SJCRH30 (cell line): ENCODE data around the gene ZFYVE28. TPM values are rescaled to one million over a fixed set of nuclear protein-coding genes. Genes with fewer than 3 reads are reported as not detected.

Source experiments
- DNase-seq, 2 experiments: peaks; one replicate each; pipeline ENCODE4 v3.0.0-alpha.2; 2015 to 2020
- H3K27ac ChIP-seq: fragments of 250-450 bp; sonication (Bioruptor Pico); 2 replicates; pipeline ENCODE4 v1.5.1; 2020; ENCODE audit warnings: mild to moderate bottlenecking, moderate library complexity
- H3K27me3 ChIP-seq: fragments of 250-450 bp; sonication (Bioruptor Pico); 2 replicates; pipeline ENCODE4 v1.5.1; 2020; ENCODE audit warnings: mild to moderate bottlenecking, moderate library complexity
- H3K36me3 ChIP-seq: fragments of 250-450 bp; sonication (Bioruptor Pico); 2 replicates; pipeline ENCODE4 v1.5.1; 2020; ENCODE audit warnings: mild to moderate bottlenecking, moderate library complexity
- H3K4me1 ChIP-seq: fragments of 250-450 bp; sonication (Bioruptor Pico); 2 replicates; pipeline ENCODE4 v1.5.1; 2020; ENCODE audit warnings: mild to moderate bottlenecking, moderate library complexity
- H3K4me3 ChIP-seq: fragments of 250-450 bp; sonication (Bioruptor Pico); 2 replicates; pipeline ENCODE4 v1.5.1; 2020; ENCODE audit warnings: mild to moderate bottlenecking, moderate library complexity
- H3K9me3 ChIP-seq: fragments of 250-450 bp; sonication (Bioruptor Pico); replicated peaks from 2 replicates; pipeline ENCODE4 v1.5.1; 2020; ENCODE audit warnings: mild to moderate bottlenecking, moderate library complexity
- total RNA-seq: library from RNA; depleted of rRNA; stranded (reverse); fragments of >200 nt; shearing (Covaris generic); gene quantifications from 2 replicates; pipeline ENCODE4 v1.2.3, GENCODE V29; 2014

Gene ZFYVE28
- total RNA-seq, 1 experiment from 2014 or later, result not detected

DNA sequence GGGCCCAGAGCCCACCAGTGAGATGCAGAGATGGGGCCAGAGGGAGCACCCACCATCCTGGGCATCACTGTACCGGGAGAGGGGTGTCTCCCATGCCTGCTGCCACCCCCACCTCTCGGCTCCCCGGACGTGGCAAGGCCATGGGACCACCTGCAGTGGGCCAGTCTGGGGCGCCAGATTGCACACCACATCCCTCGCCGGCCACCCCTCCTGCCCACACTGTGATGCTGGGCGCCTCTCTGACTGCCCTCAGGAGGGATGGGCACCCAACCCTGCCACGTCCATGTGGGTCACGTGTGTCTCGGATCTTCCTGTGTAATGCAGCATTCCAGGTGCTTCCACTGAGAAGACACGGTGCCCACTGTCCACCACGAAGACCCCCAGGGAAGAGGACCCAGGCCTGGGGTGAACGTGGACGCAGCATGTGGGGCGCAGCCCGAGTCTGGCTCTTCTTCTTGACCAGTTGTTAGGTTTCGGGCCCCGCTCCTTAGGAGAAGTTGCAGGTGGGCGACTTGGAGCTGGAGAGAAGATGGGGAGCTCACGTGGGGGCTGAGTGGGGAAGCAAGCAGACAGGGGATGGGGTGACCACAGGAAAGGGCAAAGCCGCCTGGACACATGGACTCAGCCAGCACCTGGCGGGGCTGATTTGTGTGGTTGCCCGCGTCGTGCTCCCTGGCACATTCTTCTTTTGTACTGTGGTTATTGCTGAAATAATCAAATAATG lies 47.7 kb downstream of the ZFYVE28 start:
- H3K9me3 ChIP-seq, result no peaks in the 10 kb centered on the region
- DNase-seq, result no peak
- H3K36me3 ChIP-seq, result no peaks in the 10 kb centered on the region
- H3K27ac ChIP-seq, result no peak overlapping the region
- no peaks in the 10 kb centered on the region for H3K27me3 ChIP-seq
- H3K4me1 ChIP-seq, result peaks cover 12% of the 10 kb centered on the region
- H3K4me3 ChIP-seq, result no peak overlapping the region

DNA sequence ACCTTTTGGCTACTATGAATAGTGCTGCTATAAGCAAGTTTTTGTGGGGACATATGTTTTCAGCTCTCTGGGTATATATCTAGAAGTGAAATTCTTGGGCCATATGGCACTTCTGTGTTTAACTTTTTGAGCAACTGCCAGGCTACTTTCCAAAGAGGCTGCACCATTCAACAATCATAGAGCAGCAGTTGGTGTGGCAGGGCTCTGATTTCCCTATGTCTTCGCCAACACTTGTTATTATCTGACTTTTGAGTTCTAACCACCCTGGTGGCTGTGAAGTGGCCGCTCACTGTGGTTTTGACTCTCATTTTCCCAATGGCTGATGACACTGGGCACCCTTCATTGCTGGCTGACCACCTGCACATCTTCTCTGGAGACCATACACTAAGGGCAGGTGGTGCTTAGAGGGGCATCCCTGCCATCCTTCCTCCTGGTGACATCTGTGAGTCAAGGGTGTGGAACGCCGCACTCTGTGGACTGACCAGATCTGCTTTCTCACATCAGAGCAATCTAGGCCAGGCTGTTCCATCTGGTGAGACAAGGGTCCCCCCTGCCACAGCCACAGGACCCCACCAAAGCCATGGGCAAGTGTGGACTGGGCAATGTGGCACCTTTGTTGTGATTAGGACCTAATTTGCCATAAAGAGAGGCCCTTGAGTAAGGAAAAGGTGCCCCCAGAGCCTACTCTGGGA lies 49.6 kb downstream of the ZFYVE28 start:
- H3K9me3 ChIP-seq, result no peaks in the 10 kb centered on the region
- no peak overlapping the region for H3K27ac ChIP-seq
- H3K4me3 ChIP-seq, result no peak overlapping the region
- peaks cover 16% of the 10 kb centered on the region for H3K4me1 ChIP-seq
- no peaks in the 10 kb centered on the region for H3K27me3 ChIP-seq
- no peak for DNase-seq
- H3K36me3 ChIP-seq, result no peaks in the 10 kb centered on the region

DNA sequence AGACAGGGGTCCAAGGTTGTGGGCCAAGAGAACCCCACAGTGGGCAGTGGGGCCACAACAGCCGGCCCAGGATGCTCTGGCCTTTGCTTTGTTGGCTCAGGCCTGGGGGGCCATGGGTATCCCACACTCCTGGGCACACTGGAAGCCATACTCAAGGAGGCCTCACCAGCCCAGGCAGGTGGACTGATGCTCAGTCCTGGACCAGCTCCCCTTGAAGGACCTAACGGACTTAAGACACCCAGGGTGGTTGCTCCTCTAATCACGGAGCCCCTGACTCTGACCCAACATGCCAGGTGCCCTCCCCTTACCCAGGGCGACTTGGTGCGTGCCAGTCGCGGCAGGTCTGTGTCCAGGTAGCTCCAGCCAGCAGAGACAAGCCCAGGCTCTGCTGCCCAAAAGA lies 50.8 kb downstream of the ZFYVE28 start:
- DNase-seq, result no peak
- Histone ChIP-seq H3K27ac (no peak overlapping the region), H3K9me3 (no peaks in the 10 kb centered on the region), H3K4me3 (no peak overlapping the region), H3K27me3 (no peaks in the 10 kb centered on the region), H3K4me1 (peaks cover 17% of the 10 kb centered on the region), H3K36me3 (no peaks in the 10 kb centered on the region)

DNA sequence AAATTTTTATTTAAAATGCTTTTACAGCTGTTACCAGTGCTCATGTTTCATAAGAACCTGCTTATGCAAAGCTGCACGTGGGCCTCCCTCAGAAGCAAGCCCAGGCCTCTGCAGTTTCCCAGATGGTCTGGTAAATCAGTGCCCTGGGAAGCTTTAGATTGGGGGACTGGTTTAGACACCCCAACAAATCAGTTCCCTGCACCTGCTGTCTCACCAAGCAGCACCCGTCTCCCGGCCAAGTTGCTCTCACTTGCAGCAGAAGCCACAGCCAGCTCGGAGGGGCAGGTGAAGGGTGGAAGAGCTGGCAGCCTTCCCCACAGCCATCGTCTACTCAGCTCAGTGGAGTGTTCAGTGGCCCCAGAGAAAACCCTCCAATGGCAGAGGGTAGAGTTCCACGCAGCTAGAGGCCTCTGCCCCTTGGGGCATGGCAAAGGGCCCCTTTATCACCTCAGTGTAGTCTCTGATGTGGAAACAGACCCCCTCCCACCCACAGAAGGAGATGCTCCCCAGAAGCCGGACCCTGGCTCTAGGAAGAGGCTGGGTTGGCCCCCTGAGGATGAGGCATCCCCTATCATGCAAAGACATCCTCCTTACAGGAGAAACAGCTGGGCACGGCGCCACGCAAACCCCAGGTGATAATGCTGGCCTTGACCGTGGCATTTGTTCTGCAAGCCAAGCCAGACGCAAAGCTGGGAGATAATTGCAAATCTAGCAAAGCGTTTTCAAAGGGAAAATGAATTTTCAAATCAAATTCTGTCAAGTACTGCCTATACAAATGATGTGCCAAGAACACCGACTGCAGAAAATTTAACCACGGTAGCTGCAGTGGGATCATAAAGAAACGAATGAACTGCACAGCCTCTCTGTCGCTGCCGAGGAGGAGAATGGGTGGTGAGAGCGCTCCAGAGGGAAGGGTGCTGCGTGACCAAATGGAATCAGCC lies 51.9 kb downstream of the ZFYVE28 start:
- Histone ChIP-seq H3K27ac (no peak overlapping the region), H3K36me3 (no peaks in the 10 kb centered on the region), H3K9me3 (no peaks in the 10 kb centered on the region), H3K27me3 (no peaks in the 10 kb centered on the region), H3K4me1 (peaks cover 28% of the 10 kb centered on the region), H3K4me3 (no peak overlapping the region)
- DNase-seq, result peak in 1 of 2 experiments; percentile 47

DNA sequence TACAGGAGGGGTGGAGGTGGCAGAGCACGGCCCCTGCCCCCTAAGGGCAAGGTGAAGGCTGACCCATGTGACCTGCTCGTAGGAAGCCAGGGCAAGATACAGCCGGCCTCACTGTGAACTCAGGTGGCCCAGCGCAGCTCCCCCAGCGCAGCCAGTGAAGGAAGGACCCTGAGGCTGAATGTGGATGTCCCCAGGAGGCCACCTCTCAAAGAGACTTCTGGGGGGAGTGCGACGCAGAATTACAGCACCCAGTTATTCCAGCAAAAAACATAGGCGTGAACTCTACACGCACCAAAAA lies 52.6 kb downstream of the ZFYVE28 start:
- no peak overlapping the region for H3K27ac ChIP-seq
- no peaks in the 10 kb centered on the region for H3K9me3 ChIP-seq
- no peak for DNase-seq
- H3K27me3 ChIP-seq, result no peaks in the 10 kb centered on the region
- H3K36me3 ChIP-seq, result no peaks in the 10 kb centered on the region
- H3K4me3 ChIP-seq, result no peak overlapping the region
- peaks cover 28% of the 10 kb centered on the region for H3K4me1 ChIP-seq

DNA sequence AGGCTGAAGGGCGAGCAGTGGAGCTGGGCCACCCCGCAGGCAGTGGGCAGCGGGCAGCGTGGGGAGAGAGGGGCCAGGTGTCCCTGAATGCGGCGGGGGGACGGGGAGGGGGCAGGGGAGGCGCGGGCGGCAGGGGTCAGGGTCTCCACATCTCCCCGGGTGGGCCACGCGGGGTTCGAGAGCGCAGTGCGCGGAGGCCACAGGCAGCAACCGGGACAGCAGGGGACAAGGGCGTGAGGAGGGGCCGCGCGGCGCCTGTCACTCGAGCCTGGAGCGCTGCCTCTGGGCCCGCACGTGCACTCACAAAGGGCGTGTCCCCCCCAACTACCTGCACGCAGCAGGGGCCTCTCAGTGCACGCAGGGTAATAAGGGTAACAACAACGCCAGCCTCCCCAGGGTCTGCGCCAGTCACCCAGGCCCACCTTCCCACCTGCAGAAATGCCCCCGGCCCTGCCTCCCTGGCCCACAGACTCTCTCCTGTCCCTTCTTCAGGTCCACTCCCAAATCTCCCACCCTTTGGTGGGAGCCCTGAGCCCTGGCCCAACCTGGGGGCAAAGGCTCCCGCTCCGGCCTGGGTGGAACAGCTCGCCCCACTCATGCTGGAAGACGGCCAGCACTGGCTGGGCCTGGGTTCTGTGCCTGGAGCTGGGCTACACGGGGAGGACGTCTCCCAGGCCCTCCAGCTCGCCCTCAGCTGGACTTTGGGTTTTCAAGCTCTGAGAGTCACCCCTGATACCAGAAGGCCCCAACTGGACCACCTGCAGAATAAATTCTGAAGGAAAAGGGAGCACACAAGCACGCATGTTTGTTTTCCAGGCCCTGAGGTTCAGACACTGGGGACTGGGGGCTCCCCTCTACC lies 53.2 kb downstream of the ZFYVE28 start:
- Histone ChIP-seq H3K27ac (no peak overlapping the region), H3K36me3 (no peaks in the 10 kb centered on the region), H3K4me1 (peaks cover 28% of the 10 kb centered on the region), H3K27me3 (peaks cover 4% of the 10 kb centered on the region; the same call in 1 of the 2 replicates), H3K9me3 (no peaks in the 10 kb centered on the region), H3K4me3 (no peak overlapping the region)
- no peak for DNase-seq

DNA sequence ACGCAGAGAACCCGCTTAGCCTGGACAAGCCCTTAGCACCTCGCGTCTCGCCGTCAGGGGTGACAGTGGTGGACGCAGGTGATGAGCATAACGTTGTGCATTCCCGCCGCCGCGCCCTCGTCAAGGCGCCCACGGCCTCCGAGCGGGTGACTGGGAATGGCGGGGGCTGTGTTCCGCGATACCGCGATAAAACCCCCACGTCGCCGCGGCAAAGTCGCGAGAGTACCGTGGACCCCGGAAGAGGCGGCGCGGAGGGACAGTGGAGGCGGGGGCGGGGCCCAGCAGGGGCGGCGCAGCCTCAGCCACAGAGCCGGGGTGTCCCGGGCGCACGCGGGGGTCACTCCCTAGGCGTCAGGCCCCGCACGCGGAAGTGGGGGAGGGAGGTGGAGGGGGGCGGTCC lies 53.8 kb downstream of the ZFYVE28 start:
- H3K27ac ChIP-seq, result no peak overlapping the region
- peaks cover 28% of the 10 kb centered on the region for H3K4me1 ChIP-seq
- H3K4me3 ChIP-seq, result no peak overlapping the region
- H3K36me3 ChIP-seq, result no peaks in the 10 kb centered on the region
- DNase-seq, result no peak
- no peaks in the 10 kb centered on the region for H3K9me3 ChIP-seq
- peaks cover 4% of the 10 kb centered on the region; the same call in 1 of the 2 replicates for H3K27me3 ChIP-seq

DNA sequence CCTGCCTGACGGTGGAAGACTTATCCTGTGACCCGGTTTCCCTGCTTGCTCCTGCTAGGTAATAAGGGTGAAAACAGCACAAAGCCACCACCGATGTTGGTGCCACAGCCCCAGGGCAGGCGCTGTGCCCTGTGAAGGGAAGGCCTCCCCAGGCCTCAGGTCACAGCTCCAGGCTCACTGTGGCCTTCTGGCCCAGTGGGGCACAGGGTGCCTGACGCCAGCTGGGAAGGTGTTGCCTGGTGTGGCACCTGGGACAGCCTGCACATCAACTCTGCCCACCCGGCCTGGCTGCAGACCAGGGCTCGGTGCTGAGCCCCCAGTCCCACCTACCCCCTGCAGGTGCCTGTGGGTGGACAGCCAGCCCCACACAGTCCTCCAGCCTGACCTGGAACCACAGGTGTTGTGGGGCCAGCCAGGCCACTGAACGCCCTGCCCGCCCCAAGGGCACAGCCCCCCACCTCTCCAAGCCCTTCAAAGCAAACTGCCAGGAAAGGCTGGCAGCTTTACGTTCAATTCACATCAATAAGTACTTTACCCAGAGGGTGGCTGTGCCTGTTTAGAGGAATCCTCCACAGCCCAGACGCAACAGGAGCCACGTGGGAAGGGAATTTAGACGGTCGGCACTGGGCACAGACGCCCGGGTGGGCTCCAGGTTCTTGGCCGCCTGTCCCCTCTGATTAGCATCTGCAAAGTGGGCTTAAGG lies 54.3 kb downstream of the ZFYVE28 start:
- Histone ChIP-seq H3K27ac (no peak overlapping the region), H3K27me3 (peaks cover 4% of the 10 kb centered on the region; the same call in 1 of the 2 replicates), H3K4me3 (no peak overlapping the region), H3K4me1 (peaks cover 28% of the 10 kb centered on the region), H3K36me3 (no peaks in the 10 kb centered on the region), H3K9me3 (no peaks in the 10 kb centered on the region)
- no peak for DNase-seq

DNA sequence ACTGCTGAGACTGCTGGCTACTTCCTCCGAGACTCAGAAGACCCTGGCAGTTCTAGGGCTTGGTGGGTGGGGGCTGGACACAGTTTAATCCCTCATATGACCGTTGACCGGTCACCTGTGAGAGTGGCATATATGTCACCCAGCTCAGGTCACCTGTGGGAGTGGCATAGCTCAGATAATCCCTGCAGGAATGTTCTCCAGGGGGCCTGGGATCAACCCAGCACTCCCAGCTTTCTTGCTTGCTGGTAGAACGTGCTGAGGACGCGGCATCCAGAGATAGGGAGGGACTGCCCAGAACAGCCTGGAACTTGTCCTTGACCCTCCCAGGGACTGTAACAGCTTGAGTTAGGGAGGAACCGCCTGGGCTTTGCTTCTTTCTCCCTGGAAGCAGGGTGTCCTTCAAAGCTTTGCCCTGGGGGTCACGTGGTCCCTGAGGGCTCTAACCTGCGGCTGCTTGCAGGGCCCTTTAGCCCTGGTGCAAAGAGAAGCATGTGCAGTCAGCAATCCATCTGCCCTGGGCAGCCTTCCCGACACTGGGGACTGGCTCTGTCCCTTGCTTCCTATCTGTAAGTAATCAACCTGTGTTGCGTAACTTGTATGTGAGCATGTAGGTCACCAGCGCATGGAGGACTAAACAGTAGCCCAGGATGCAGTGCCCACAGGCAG lies 55.3 kb downstream of the ZFYVE28 start:
- Histone ChIP-seq H3K27ac (no peak overlapping the region; the same call in 1 of the 2 replicates), H3K36me3 (no peaks in the 10 kb centered on the region), H3K27me3 (peaks cover 5% of the 10 kb centered on the region; the same call in 1 of the 2 replicates), H3K4me1 (peaks cover 28% of the 10 kb centered on the region), H3K4me3 (no peak overlapping the region), H3K9me3 (no peaks in the 10 kb centered on the region)
- DNase-seq, result no peak

DNA sequence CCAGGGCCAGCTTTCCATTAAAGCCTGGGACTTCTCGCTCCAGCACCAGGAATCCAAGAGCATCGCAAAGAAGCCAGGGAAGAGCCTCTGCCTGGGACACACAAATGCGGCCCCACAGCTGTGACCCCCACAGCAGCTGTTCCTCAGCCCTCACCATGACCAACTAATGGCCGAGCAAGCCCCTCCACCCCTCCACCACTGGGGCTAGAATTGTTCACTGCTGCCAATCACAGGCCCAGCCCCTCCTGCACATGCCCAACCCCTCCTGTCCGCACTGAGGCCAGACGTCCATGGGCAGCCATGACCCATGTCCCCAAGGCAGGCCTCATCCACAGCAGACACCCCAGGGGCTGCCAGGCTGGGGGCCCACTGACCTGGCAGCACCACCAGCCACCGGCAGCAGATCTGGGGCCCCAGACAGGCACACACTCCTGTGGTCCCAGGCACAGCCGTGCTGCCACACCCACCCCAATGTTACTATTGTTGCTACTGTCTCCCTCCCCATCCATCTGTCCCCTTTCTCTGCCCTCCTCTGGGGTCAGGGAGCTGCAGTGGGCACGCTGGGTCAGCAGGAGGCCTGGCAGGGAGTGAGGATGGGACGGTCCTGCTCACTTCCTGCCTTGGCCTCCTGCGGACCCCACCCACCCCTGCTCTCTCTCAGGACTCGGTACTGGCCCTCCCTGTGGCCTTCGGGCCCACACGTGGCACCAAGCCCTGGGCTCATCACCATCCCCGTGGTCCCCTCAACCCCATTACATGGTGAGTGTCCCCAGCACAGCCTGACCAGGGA lies 56.0 kb downstream of the ZFYVE28 start:
- Histone ChIP-seq H3K4me3 (no peak overlapping the region), H3K27ac (peak overlapping the region; percentile 66), H3K36me3 (no peaks in the 10 kb centered on the region), H3K27me3 (peaks cover 8% of the 10 kb centered on the region; the same call in 1 of the 2 replicates), H3K9me3 (no peaks in the 10 kb centered on the region), H3K4me1 (peaks cover 28% of the 10 kb centered on the region)
- peak; percentile 62 to 69 for DNase-seq

DNA sequence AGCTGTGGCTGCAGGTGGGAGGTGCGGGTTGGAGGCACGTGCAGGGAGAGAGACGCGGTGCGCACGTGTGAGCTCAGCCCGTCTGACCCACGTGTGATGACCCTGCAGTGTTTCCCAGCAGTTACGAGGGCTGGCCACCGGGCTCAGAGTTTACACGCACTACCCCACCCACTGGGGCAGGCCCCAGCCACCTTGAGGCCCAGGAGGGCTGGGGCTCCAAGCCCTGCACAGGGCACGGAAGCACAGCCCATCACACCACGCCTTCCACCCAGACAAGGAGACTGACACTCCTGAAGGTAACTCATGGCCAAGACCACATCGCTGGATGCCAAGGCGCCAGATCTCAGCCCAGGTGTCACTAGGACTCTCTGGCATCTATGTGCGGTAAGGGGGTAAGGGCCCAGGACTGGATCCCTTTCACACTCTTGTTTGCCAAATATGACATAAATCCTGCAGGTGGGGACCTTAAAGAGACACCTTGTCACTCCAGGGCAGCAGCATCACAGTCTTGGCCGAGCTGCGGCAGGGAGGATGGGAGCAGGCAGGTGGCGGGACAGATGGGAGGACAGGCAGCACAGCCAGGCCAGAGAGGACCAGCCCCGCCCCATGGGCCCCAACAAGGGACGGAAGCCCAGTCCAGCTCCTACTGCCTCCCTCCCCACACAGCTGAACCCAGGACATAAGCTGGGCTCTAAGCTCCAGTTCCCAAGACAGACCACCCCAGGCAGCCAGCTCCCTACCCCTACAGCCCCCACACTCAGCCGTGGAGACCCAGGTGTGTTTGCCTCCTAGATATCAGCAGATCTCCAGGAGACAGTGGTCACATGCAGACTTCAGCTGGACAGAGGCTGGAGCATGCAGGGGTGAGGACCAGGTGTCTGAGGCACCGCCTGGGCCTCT lies 56.8 kb downstream of the ZFYVE28 start:
- no peaks in the 10 kb centered on the region for H3K36me3 ChIP-seq
- H3K4me3 ChIP-seq, result no peak overlapping the region
- H3K27me3 ChIP-seq, result peaks cover 8% of the 10 kb centered on the region; the same call in 1 of the 2 replicates
- H3K4me1 ChIP-seq, result peaks cover 25% of the 10 kb centered on the region
- no peaks in the 10 kb centered on the region for H3K9me3 ChIP-seq
- DNase-seq, result peak; percentile 46 to 58
- H3K27ac ChIP-seq, result peak overlapping the region; percentile 66

DNA sequence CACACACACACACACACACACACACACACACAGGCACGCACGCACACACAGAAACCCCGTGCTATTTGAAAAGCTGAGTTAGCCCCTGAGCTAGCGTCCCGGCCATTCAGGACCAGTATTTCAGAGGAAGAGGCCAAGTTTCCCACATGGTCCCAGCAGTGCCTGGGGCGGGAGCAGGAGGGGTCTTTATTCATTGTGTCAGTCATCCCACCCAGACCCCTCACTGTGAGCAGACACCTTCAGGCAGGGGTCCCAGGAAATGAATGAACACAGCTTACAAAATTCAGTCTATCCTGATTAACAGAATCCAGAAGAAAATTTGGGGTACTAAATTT lies 58.1 kb downstream of the ZFYVE28 start:
- Histone ChIP-seq H3K9me3 (no peaks in the 10 kb centered on the region), H3K27me3 (peaks cover 12% of the 10 kb centered on the region), H3K27ac (no peak overlapping the region), H3K4me1 (peaks cover 12% of the 10 kb centered on the region), H3K4me3 (no peak overlapping the region), H3K36me3 (no peaks in the 10 kb centered on the region)
- DNase-seq, result no peak
